ENCODE data around the gene ST13. TPM values are rescaled to one million over a fixed set of nuclear protein-coding genes. Genes with fewer than 3 reads are reported as not detected.

ST13 gene
- total and polyA plus RNA-seq, 4 donors: 82.3 to 112 (median 91.1) TPM

DNA sequence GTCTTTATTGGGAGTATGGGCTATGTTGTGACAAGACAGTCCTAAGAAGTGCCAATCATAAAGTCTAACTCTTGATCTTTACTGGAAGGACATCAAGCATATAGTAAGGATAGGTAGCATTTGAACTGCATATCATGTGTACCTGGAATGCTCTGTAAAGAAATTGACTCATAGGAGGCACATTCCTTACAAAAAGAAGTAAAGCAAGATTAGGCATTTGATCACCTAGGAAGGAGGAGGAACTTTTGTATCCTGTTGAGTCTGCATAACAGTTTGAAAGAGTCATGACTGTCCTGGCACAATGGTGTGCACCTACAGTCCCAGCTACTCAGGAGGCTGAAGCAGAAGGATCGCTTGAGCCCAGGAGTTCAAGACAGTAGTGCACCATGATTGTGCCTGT lies 47.7 kb upstream of the ST13 start:
- no peaks in the 10 kb centered on the region for H3K9me3 ChIP-seq (ENCODE audit: control insufficient read depth in 4 of 4, low read length in 3 of 4)
- no peak overlapping the region for H3K4me3 ChIP-seq (ENCODE audit: low read depth in 1 of 3, low read length in 3 of 3)
- H3K9ac ChIP-seq (ENCODE audit: low read depth in 1 of 2, low read length in 2 of 2): no peak overlapping the region
- TF ChIP-seq, protein P1, sequence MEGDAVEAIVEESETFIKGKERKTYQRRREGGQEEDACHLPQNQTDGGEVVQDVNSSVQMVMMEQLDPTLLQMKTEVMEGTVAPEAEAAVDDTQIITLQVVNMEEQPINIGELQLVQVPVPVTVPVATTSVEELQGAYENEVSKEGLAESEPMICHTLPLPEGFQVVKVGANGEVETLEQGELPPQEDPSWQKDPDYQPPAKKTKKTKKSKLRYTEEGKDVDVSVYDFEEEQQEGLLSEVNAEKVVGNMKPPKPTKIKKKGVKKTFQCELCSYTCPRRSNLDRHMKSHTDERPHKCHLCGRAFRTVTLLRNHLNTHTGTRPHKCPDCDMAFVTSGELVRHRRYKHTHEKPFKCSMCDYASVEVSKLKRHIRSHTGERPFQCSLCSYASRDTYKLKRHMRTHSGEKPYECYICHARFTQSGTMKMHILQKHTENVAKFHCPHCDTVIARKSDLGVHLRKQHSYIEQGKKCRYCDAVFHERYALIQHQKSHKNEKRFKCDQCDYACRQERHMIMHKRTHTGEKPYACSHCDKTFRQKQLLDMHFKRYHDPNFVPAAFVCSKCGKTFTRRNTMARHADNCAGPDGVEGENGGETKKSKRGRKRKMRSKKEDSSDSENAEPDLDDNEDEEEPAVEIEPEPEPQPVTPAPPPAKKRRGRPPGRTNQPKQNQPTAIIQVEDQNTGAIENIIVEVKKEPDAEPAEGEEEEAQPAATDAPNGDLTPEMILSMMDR (IDR thresholded peaks at IDR 0.05; ENCODE audit: low read depth, low read length, missing input control): no peak
- TF ChIP-seq RXRA (IDR thresholded peaks at IDR 0.05): no peak
- TF ChIP-seq NR2F2 (IDR thresholded peaks at IDR 0.05): no peak
- TF ChIP-seq SP1 (IDR thresholded peaks at IDR 0.05): no peak
- TF ChIP-seq RAD21 (IDR thresholded peaks at IDR 0.05): no peak
- no peak for TF ChIP-seq YY1 (IDR thresholded peaks at IDR 0.05)
- TF ChIP-seq HNF4A (conservative IDR thresholded peaks at IDR 0.05): no peak
- no peak for TF ChIP-seq HNF4G (IDR thresholded peaks at IDR 0.05)
- TF ChIP-seq TAF1 (conservative IDR thresholded peaks at IDR 0.05): no peak
- TF ChIP-seq FOXA1 (IDR thresholded peaks at IDR 0.05): no peak
- TF ChIP-seq, protein P2, sequence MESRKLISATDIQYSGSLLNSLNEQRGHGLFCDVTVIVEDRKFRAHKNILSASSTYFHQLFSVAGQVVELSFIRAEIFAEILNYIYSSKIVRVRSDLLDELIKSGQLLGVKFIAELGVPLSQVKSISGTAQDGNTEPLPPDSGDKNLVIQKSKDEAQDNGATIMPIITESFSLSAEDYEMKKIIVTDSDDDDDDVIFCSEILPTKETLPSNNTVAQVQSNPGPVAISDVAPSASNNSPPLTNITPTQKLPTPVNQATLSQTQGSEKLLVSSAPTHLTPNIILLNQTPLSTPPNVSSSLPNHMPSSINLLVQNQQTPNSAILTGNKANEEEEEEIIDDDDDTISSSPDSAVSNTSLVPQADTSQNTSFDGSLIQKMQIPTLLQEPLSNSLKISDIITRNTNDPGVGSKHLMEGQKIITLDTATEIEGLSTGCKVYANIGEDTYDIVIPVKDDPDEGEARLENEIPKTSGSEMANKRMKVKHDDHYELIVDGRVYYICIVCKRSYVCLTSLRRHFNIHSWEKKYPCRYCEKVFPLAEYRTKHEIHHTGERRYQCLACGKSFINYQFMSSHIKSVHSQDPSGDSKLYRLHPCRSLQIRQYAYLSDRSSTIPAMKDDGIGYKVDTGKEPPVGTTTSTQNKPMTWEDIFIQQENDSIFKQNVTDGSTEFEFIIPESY (IDR thresholded peaks at IDR 0.05): no peak
- TF ChIP-seq FOXA2 (IDR thresholded peaks at IDR 0.05): no peak
- TF ChIP-seq EGR1 (IDR thresholded peaks at IDR 0.05; ENCODE audit: low read depth in 2 of 2): no peak
- TF ChIP-seq, protein P3, sequence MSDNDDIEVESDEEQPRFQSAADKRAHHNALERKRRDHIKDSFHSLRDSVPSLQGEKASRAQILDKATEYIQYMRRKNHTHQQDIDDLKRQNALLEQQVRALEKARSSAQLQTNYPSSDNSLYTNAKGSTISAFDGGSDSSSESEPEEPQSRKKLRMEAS (IDR thresholded peaks at IDR 0.05): no peak
- TF ChIP-seq, protein P4, sequence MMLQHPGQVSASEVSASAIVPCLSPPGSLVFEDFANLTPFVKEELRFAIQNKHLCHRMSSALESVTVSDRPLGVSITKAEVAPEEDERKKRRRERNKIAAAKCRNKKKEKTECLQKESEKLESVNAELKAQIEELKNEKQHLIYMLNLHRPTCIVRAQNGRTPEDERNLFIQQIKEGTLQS (IDR thresholded peaks at IDR 0.05): no peak
- TF ChIP-seq, protein P5, sequence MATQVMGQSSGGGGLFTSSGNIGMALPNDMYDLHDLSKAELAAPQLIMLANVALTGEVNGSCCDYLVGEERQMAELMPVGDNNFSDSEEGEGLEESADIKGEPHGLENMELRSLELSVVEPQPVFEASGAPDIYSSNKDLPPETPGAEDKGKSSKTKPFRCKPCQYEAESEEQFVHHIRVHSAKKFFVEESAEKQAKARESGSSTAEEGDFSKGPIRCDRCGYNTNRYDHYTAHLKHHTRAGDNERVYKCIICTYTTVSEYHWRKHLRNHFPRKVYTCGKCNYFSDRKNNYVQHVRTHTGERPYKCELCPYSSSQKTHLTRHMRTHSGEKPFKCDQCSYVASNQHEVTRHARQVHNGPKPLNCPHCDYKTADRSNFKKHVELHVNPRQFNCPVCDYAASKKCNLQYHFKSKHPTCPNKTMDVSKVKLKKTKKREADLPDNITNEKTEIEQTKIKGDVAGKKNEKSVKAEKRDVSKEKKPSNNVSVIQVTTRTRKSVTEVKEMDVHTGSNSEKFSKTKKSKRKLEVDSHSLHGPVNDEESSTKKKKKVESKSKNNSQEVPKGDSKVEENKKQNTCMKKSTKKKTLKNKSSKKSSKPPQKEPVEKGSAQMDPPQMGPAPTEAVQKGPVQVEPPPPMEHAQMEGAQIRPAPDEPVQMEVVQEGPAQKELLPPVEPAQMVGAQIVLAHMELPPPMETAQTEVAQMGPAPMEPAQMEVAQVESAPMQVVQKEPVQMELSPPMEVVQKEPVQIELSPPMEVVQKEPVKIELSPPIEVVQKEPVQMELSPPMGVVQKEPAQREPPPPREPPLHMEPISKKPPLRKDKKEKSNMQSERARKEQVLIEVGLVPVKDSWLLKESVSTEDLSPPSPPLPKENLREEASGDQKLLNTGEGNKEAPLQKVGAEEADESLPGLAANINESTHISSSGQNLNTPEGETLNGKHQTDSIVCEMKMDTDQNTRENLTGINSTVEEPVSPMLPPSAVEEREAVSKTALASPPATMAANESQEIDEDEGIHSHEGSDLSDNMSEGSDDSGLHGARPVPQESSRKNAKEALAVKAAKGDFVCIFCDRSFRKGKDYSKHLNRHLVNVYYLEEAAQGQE (IDR thresholded peaks at IDR 0.05): no peak
- no peak for TF ChIP-seq JUND (IDR thresholded peaks at IDR 0.05)
- TF ChIP-seq GABPA (IDR thresholded peaks at IDR 0.05 in 1 of 2, conservative IDR thresholded peaks at IDR 0.05 in 1 of 2): no peak
- no peak for DNase-seq (ENCODE audit: low spot score)
- H3K27me3 ChIP-seq (ENCODE audit: control insufficient read depth in 4 of 4, insufficient read depth in 4 of 4, low read length in 3 of 4): no peaks in the 10 kb centered on the region
- 100% methylated on average over 1 of the region's 1 CpG for WGBS
- H3K36me3 ChIP-seq (ENCODE audit: control insufficient read depth in 4 of 4, insufficient read depth in 3 of 4, low read depth in 1 of 4, low read length in 3 of 4): peaks cover 2 to 26% (median 9%) of the 10 kb centered on the region in 4 donors
- H3K4me1 ChIP-seq (ENCODE audit: control insufficient read depth in 4 of 4, insufficient read depth in 4 of 4, low read length in 3 of 4): no peaks in the 10 kb centered on the region
- no peak overlapping the region for H3K27ac ChIP-seq (ENCODE audit: low read depth in 1 of 2, low read length in 2 of 2)
